HEK293 (cell line): ENCODE measurements around the gene SERTAD1.
A peak's percentile ranks its signal among the peaks of the same experiment; 100 is the strongest.

ENCODE experiments used
- EGR2 ChIP-seq: fragments of 450-650 bp; formaldehyde crosslinking; IDR thresholded peaks from 2 replicates; pipeline ENCODE4 v1.5.1; 2016; ENCODE audit warnings: low read depth, missing biosample characterization, missing genetic modification characterization
- GLIS1 ChIP-seq: fragments of 450-650 bp; formaldehyde crosslinking; IDR thresholded peaks from 2 replicates; pipeline ENCODE4 v1.5.1; 2016; ENCODE audit warnings: missing biosample characterization, missing genetic modification characterization
- GLIS2 ChIP-seq: fragments of 450-650 bp; formaldehyde crosslinking; IDR thresholded peaks from 2 replicates; pipeline ENCODE4 v1.5.1; 2016; ENCODE audit warnings: missing biosample characterization, missing genetic modification characterization
- ZBTB48 ChIP-seq: fragments of 450-650 bp; formaldehyde crosslinking; IDR thresholded peaks from 2 replicates; pipeline ENCODE4 v1.5.1; 2016; ENCODE audit warnings: missing biosample characterization, missing genetic modification characterization
- ZBTB8A ChIP-seq: fragments of 450-650 bp; formaldehyde crosslinking; IDR thresholded peaks from 2 replicates; pipeline ENCODE4 v1.5.1; 2016; ENCODE audit warnings: missing biosample characterization, missing genetic modification characterization
- ZFP69B ChIP-seq: fragments of 450-650 bp; formaldehyde crosslinking; IDR thresholded peaks from 2 replicates; pipeline ENCODE4 v1.5.1; 2016; ENCODE audit warnings: missing biosample characterization, missing genetic modification characterization
- ZIC2 ChIP-seq: fragments of 450-650 bp; formaldehyde crosslinking; IDR thresholded peaks from 2 replicates; pipeline ENCODE4 v1.5.1; 2016; ENCODE audit warnings: missing biosample characterization, missing genetic modification characterization
- ZNF133 ChIP-seq: fragments of 450-650 bp; formaldehyde crosslinking; IDR thresholded peaks from 2 replicates; pipeline ENCODE4 v1.5.1; 2016; ENCODE audit warnings: missing biosample characterization, missing genetic modification characterization
- ZNF155 ChIP-seq: fragments of 450-650 bp; formaldehyde crosslinking; IDR thresholded peaks from 2 replicates; pipeline ENCODE4 v1.5.1; 2016; ENCODE audit warnings: missing biosample characterization, missing genetic modification characterization
- ZNF169 ChIP-seq: fragments of 450-650 bp; formaldehyde crosslinking; IDR thresholded peaks from 2 replicates; pipeline ENCODE4 v1.5.1; 2016; ENCODE audit warnings: missing biosample characterization, missing genetic modification characterization
- ZNF239 ChIP-seq: fragments of 450-650 bp; formaldehyde crosslinking; IDR thresholded peaks from 2 replicates; pipeline ENCODE4 v1.5.1; 2016; ENCODE audit warnings: missing biosample characterization, missing genetic modification characterization
- ZNF311 ChIP-seq: fragments of 450-650 bp; formaldehyde crosslinking; IDR thresholded peaks from 2 replicates; pipeline ENCODE4 v1.5.1; 2017; ENCODE audit warnings: missing biosample characterization, missing genetic modification characterization, borderline replicate concordance
- ZNF366 ChIP-seq: fragments of 450-650 bp; formaldehyde crosslinking; conservative IDR thresholded peaks from 2 replicates; pipeline ENCODE4 v1.5.1; 2016; ENCODE audit warnings: missing biosample characterization, missing genetic modification characterization
- ZNF423 ChIP-seq: fragments of 450-650 bp; formaldehyde crosslinking; IDR thresholded peaks from 2 replicates; pipeline ENCODE4 v1.5.1; 2016; ENCODE audit warnings: missing biosample characterization, missing genetic modification characterization
- ZNF514 ChIP-seq: fragments of 450-650 bp; formaldehyde crosslinking; IDR thresholded peaks from 2 replicates; pipeline ENCODE4 v1.5.1; 2016; ENCODE audit warnings: missing biosample characterization, missing genetic modification characterization
- ZNF548 ChIP-seq: fragments of 450-650 bp; formaldehyde crosslinking; IDR thresholded peaks from 2 replicates; pipeline ENCODE4 v1.5.1; 2016; ENCODE audit warnings: missing biosample characterization, missing genetic modification characterization
- ZNF791 ChIP-seq: fragments of 450-650 bp; formaldehyde crosslinking; IDR thresholded peaks from 2 replicates; pipeline ENCODE4 v1.5.1; 2016; ENCODE audit warnings: missing biosample characterization, missing genetic modification characterization
- TF ChIP-seq, protein P1 (sequence below): fragments of 450-650 bp; formaldehyde crosslinking; IDR thresholded peaks from 2 replicates; pipeline ENCODE4 v1.5.1; 2016; ENCODE audit warnings: missing biosample characterization, missing genetic modification characterization
- TF ChIP-seq, protein P2 (sequence below): fragments of 450-650 bp; formaldehyde crosslinking; IDR thresholded peaks from 2 replicates; pipeline ENCODE4 v1.5.1; 2016; ENCODE audit warnings: missing biosample characterization, missing genetic modification characterization
- TF ChIP-seq, protein P3 (sequence below): fragments of 450-650 bp; formaldehyde crosslinking; IDR thresholded peaks from 2 replicates; pipeline ENCODE4 v1.5.1; 2017; ENCODE audit warnings: missing biosample characterization, missing genetic modification characterization
- TF ChIP-seq, protein P4 (sequence below): fragments of 450-650 bp; formaldehyde crosslinking; optimal IDR thresholded peaks from 2 replicates; pipeline ENCODE3; 2016; ENCODE audit warnings: missing biosample characterization, mild to moderate bottlenecking, missing genetic modification characterization
- TF ChIP-seq, protein P5 (sequence below): fragments of 450-650 bp; formaldehyde crosslinking; IDR thresholded peaks from 2 replicates; pipeline ENCODE4 v1.5.1; 2016; ENCODE audit warnings: missing biosample characterization, missing genetic modification characterization
- TF ChIP-seq, protein P6 (sequence below): fragments of 450-650 bp; formaldehyde crosslinking; IDR thresholded peaks from 2 replicates; pipeline ENCODE4 v1.5.1; 2016; ENCODE audit warnings: missing biosample characterization, missing genetic modification characterization
- TF ChIP-seq, protein P7 (sequence below): fragments of 450-650 bp; formaldehyde crosslinking; IDR thresholded peaks from 2 replicates; pipeline ENCODE4 v1.5.1; 2016; ENCODE audit warnings: missing biosample characterization, missing genetic modification characterization

The SERTAD1 gene

DNA sequence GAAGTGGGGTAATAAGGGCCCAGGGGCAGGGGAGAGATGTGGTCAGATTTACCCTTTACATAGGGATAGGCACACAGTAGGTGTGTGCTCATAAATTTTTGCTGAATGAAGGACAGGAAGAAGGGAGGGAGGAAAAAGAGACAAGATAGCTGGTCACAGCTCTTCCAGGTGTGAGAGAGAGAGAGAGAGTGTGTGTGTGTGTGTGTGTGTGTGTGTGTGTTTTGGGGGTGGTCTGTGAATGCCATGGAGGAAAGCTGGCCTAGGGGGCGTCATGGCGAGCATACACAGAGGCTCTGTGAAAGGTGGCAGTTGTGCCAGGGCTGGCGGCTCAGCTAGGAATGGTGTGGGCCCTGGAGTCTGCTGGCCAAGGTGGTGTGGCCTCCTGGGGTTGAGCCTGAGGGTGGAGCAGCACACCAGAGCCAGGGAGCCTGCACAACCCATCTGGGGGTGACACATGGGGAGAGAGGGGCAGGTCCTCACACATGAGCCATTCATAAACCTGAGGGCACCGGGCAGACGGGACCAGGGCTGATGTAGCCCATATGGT is 6.7 kb downstream of the SERTAD1 start (continued):
- TF ChIP-seq ZNF423 (tag by site-specific recombination) = peak; percentile 35; the same call in 1 of the 2 replicates
- TF ChIP-seq, protein P1, sequence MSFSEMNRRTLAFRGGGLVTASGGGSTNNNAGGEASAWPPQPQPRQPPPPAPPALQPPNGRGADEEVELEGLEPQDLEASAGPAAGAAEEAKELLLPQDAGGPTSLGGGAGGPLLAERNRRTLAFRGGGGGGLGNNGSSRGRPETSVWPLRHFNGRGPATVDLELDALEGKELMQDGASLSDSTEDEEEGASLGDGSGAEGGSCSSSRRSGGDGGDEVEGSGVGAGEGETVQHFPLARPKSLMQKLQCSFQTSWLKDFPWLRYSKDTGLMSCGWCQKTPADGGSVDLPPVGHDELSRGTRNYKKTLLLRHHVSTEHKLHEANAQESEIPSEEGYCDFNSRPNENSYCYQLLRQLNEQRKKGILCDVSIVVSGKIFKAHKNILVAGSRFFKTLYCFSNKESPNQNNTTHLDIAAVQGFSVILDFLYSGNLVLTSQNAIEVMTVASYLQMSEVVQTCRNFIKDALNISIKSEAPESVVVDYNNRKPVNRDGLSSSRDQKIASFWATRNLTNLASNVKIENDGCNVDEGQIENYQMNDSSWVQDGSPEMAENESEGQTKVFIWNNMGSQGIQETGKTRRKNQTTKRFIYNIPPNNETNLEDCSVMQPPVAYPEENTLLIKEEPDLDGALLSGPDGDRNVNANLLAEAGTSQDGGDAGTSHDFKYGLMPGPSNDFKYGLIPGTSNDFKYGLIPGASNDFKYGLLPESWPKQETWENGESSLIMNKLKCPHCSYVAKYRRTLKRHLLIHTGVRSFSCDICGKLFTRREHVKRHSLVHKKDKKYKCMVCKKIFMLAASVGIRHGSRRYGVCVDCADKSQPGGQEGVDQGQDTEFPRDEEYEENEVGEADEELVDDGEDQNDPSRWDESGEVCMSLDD (tag by site-specific recombination) = peak; percentile 68
- TF ChIP-seq, protein P2, sequence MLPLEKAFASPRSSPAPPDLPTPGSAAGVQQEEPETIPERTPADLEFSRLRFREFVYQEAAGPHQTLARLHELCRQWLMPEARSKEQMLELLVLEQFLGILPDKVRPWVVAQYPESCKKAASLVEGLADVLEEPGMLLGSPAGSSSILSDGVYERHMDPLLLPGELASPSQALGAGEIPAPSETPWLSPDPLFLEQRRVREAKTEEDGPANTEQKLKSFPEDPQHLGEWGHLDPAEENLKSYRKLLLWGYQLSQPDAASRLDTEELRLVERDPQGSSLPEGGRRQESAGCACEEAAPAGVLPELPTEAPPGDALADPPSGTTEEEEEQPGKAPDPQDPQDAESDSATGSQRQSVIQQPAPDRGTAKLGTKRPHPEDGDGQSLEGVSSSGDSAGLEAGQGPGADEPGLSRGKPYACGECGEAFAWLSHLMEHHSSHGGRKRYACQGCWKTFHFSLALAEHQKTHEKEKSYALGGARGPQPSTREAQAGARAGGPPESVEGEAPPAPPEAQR (tag by site-specific recombination) = no peak
- peak; percentile 81; the same call in 1 of the 2 replicates for TF ChIP-seq ZNF311 (tag by site-specific recombination)
- TF ChIP-seq ZIC2 (tag by site-specific recombination) = 0 out of 2 replicates have a peak, but pooled peaks have one; percentile 33
- no peak for TF ChIP-seq ZNF155
- peak; percentile 41; the same call in 1 of the 2 replicates for TF ChIP-seq ZFP69B (tag by site-specific recombination)
- TF ChIP-seq ZNF239 (tag by site-specific recombination) = no peak
- TF ChIP-seq, protein P3, sequence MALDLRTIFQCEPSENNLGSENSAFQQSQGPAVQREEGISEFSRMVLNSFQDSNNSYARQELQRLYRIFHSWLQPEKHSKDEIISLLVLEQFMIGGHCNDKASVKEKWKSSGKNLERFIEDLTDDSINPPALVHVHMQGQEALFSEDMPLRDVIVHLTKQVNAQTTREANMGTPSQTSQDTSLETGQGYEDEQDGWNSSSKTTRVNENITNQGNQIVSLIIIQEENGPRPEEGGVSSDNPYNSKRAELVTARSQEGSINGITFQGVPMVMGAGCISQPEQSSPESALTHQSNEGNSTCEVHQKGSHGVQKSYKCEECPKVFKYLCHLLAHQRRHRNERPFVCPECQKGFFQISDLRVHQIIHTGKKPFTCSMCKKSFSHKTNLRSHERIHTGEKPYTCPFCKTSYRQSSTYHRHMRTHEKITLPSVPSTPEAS = peak; percentile 86
- TF ChIP-seq, protein P4, sequence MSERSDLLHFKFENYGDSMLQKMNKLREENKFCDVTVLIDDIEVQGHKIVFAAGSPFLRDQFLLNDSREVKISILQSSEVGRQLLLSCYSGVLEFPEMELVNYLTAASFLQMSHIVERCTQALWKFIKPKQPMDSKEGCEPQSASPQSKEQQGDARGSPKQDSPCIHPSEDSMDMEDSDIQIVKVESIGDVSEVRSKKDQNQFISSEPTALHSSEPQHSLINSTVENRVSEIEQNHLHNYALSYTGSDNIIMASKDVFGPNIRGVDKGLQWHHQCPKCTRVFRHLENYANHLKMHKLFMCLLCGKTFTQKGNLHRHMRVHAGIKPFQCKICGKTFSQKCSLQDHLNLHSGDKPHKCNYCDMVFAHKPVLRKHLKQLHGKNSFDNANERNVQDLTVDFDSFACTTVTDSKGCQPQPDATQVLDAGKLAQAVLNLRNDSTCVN (tag by site-specific recombination) = peak; percentile 10
- TF ChIP-seq GLIS2 (tag by site-specific recombination) = peak; percentile 42; the same call in 1 of the 2 replicates
- TF ChIP-seq, protein P5, sequence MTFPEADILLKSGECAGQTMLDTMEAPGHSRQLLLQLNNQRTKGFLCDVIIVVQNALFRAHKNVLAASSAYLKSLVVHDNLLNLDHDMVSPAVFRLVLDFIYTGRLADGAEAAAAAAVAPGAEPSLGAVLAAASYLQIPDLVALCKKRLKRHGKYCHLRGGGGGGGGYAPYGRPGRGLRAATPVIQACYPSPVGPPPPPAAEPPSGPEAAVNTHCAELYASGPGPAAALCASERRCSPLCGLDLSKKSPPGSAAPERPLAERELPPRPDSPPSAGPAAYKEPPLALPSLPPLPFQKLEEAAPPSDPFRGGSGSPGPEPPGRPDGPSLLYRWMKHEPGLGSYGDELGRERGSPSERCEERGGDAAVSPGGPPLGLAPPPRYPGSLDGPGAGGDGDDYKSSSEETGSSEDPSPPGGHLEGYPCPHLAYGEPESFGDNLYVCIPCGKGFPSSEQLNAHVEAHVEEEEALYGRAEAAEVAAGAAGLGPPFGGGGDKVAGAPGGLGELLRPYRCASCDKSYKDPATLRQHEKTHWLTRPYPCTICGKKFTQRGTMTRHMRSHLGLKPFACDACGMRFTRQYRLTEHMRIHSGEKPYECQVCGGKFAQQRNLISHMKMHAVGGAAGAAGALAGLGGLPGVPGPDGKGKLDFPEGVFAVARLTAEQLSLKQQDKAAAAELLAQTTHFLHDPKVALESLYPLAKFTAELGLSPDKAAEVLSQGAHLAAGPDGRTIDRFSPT (tag by site-specific recombination) = peak; percentile 55; the same call in 1 of the 2 replicates
- TF ChIP-seq ZNF791 (tag by site-specific recombination) = peak; percentile 51; the same call in 1 of the 2 replicates
- TF ChIP-seq, protein P6, sequence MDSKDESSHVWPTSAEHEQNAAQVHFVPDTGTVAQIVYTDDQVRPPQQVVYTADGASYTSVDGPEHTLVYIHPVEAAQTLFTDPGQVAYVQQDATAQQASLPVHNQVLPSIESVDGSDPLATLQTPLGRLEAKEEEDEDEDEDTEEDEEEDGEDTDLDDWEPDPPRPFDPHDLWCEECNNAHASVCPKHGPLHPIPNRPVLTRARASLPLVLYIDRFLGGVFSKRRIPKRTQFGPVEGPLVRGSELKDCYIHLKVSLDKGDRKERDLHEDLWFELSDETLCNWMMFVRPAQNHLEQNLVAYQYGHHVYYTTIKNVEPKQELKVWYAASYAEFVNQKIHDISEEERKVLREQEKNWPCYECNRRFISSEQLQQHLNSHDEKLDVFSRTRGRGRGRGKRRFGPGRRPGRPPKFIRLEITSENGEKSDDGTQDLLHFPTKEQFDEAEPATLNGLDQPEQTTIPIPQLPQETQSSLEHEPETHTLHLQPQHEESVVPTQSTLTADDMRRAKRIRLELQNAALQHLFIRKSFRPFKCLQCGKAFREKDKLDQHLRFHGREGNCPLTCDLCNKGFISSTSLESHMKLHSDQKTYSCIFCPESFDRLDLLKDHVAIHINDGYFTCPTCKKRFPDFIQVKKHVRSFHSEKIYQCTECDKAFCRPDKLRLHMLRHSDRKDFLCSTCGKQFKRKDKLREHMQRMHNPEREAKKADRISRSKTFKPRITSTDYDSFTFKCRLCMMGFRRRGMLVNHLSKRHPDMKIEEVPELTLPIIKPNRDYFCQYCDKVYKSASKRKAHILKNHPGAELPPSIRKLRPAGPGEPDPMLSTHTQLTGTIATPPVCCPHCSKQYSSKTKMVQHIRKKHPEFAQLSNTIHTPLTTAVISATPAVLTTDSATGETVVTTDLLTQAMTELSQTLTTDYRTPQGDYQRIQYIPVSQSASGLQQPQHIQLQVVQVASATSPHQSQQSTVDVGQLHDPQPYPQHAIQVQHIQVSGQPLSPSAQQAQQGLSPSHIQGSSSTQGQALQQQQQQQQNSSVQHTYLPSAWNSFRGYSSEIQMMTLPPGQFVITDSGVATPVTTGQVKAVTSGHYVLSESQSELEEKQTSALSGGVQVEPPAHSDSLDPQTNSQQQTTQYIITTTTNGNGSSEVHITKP (tag by site-specific recombination) = peak; percentile 36; the same call in 1 of the 2 replicates
- peak; percentile 72 for TF ChIP-seq GLIS1 (tag by site-specific recombination)
- peak; percentile 41; the same call in 1 of the 2 replicates for TF ChIP-seq ZNF548 (tag by site-specific recombination)
- TF ChIP-seq ZNF514 (tag by site-specific recombination) = 0 out of 2 replicates have a peak, but pooled peaks have one; percentile 12
- TF ChIP-seq ZNF133 = no peak
- TF ChIP-seq ZNF169 (tag by site-specific recombination) = 0 out of 2 replicates have a peak, but pooled peaks have one; percentile 66
- TF ChIP-seq EGR2 (tag by site-specific recombination) = 0 out of 2 replicates have a peak, but pooled peaks have one; percentile 7
- TF ChIP-seq, protein P7, sequence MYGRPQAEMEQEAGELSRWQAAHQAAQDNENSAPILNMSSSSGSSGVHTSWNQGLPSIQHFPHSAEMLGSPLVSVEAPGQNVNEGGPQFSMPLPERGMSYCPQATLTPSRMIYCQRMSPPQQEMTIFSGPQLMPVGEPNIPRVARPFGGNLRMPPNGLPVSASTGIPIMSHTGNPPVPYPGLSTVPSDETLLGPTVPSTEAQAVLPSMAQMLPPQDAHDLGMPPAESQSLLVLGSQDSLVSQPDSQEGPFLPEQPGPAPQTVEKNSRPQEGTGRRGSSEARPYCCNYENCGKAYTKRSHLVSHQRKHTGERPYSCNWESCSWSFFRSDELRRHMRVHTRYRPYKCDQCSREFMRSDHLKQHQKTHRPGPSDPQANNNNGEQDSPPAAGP = no peak
- peak; percentile 84 for TF ChIP-seq ZBTB48 (tag by site-specific recombination)
- peak; percentile 69 for TF ChIP-seq ZNF366 (tag by site-specific recombination)
- TF ChIP-seq ZBTB8A = no peak; the same call in 1 of the 2 replicates
